IPS-11a (cell line): ENCODE data around the gene APOA1.

Experiments used
- H3K4me3 ChIP-seq: one replicate; pipeline ENCODE4 v1.5.1; 2013; ENCODE audit warnings: low read depth, low read length, control low read depth

APOA1 gene

GRCh38 chr11:116837231-116838091, at the start of gene APOA1:
TSS of gene APOA1 (minus strand) at chr11:116837622. CDS start at chr11:116837387, 235 bp downstream.
- no peak within 1 kb of the TSS for H3K4me3 ChIP-seq

DNA sequence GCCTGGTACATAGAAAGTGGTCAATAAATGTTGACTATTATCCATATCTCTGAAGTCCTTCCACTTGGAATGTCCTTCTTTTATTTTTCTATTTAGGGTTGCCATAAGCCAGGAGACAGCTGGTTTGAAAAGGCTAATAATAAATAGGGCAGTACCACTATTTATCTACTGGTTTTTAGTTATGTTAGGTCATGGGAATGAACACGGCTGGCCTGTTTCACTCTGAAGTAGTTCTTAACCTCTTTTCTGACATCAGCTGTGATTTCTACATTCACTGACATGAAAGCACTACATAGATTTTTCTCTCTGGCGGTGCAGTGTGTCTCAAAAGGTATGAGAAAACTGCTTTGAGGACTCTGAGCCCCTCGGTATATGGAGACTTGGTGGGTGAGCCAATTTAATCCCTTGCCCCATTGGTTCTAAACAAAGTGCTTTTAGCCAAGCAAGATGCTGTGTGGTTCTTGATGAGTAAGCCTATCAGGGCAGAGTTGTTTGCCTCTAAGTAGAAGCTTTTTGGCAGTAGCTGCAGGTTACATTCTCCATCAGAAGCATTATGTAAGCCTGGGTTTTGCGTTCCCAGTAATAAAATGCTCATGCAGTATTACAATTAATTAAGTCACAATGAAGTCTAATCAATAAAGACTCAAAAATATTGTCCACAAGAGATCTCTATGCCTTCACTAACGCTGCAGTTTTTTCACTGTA, 48.7 kb upstream of the APOA1 start:
- no peak overlapping the region for H3K4me3 ChIP-seq

GRCh38 chr11:116882386-116882785, 45.0 kb upstream of the APOA1 start:
- H3K4me3 ChIP-seq: no peak overlapping the region

- no peak overlapping the region for H3K4me3 ChIP-seq
Measured at GRCh38 chr11:116881143-116881542, 43.7 kb upstream of the APOA1 start.

DNA sequence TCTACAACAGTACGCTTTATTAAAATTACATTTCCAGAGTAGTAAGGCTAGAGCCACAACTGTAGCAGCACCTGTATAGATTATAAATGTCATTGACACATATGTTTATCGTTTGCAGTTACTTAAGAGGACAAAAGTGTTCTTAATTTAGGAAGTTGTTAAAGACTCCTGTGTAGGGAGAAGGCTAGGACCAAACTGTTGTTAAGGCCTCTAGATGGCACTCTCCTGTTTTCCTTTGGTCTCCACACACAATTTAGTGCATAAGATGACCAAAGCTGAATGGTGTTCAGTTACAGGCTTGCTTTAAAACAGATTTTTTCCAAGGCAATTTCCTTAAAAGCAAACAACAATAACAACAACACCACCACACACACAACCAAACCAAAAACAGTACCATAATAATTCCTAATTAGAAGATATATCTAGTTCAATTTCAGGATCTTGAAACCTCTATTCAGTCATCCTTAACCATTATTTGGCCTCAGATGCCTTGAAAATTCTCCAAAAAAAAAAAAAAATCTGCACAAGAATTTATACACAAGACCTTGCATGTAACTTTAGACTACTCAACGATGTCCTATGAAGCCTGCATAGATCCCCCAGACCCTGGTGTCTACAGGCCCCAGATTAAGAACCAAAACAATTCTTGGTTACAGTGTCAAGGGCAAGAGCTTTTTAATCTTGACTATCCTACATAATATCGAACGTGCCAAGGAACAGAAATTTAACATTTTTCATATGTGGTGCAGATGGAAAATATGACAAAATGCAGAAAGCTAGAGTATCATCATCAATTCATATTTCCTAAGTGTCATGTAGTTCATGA, 42.6 kb upstream of the APOA1 start:
- H3K4me3 ChIP-seq: no peak overlapping the region

DNA sequence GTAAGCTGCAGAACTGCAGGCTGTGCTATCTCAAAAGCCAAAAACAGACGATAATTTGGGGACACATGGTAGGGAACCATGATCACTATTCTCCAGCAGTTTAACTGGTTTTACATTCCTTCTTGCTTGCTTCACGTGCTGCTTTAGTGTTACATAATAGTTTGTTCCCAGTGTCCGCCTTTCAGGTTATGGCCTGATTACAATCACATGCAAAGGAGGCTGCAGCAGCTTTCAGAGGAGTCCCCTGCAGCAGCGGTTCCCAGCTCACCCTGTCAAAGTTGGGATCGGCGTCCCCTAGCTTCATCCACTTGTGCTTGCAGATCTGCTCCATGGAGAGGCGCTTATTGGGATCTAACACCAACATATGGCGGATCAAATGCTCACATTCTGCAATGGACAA, 39.2 kb upstream of the APOA1 start:
- H3K4me3 ChIP-seq: no peak overlapping the region

GRCh38 chr11:116875194-116875593, 37.8 kb upstream of the APOA1 start:
- no peak overlapping the region for H3K4me3 ChIP-seq

GRCh38 chr11:116874251-116874650, 36.8 kb upstream of the APOA1 start:
- no peak overlapping the region for H3K4me3 ChIP-seq

GRCh38 chr11:116873381-116873780, 36.0 kb upstream of the APOA1 start:
- no peak overlapping the region for H3K4me3 ChIP-seq

- no peak overlapping the region for H3K4me3 ChIP-seq
Measured at GRCh38 chr11:116871248-116871647, 33.8 kb upstream of the APOA1 start.

- no peak overlapping the region for H3K4me3 ChIP-seq
Measured at GRCh38 chr11:116870054-116870453, 32.6 kb upstream of the APOA1 start.

- H3K4me3 ChIP-seq: no peak overlapping the region
Measured at GRCh38 chr11:116869610-116870009, 32.2 kb upstream of the APOA1 start.

DNA sequence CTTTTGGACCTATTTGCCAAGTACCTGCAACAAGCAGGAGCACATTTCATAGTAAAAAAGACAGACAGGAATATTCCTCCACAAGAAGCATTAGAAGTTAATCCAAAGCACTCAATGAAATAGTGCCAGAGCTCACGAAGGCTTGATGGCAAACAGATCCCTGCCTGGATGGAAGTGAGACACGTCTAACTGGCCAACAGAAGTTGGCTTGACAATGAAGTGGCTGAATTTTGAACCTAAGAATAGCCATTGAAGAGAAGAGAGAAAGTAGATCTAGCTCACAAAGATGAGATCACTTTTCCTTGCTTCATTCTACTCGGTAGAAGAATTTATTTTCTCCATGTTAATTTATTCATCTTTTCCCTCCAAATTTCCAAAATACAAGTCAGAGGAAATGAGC, 30.6 kb upstream of the APOA1 start:
- H3K4me3 ChIP-seq: no peak overlapping the region

GRCh38 chr11:116867619-116868018, 30.2 kb upstream of the APOA1 start:
- H3K4me3 ChIP-seq: no peak overlapping the region

DNA sequence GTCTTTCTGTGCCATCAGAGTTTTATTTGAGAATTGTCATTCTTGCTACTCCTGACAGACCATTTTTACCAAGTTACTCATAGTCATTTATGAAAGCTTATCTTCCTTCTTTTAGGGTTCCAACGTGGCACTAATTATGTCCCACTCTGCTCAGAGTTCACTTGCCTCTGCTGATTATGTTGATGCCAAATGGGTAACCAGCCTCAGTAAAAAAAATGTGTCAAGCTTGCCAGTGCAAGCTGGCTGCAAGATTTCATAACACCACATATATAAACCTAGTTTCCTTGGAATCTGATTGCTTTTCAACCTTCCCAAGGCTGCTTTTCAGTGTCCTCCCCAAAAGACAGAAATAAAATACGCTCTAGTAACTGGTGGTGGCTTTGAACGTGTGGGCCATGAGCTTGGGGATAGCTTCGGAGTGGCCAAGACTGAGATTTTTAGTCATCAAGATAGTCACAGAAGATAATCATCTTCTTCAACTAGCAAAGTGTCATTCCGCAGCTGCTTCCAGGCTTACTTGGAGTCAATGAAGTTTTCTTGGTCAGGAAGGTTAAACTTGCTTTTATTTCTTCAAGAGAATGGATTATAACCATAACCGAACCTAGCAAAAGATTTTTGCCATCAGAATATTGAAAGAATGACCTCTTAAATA, 29.5 kb upstream of the APOA1 start:
- no peak overlapping the region for H3K4me3 ChIP-seq

DNA sequence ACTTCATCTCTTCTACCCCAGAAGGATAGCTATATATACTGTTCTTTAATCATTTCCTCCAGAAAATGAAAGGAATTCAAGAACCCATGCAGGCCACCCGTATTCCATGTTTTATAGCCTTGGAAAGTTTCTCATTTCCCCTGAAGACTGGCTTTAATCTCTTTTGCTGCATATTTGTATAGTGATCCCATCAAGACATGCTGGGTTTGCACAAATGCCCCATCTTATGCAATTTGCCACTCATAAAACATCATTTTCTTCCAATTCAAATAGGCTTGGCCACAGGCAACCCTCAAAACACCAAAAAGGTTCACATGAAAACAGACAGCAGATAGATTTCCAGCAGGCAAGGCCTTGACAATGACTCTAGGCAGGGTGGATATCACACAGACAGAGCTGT, 28.3 kb upstream of the APOA1 start:
- no peak overlapping the region for H3K4me3 ChIP-seq

DNA sequence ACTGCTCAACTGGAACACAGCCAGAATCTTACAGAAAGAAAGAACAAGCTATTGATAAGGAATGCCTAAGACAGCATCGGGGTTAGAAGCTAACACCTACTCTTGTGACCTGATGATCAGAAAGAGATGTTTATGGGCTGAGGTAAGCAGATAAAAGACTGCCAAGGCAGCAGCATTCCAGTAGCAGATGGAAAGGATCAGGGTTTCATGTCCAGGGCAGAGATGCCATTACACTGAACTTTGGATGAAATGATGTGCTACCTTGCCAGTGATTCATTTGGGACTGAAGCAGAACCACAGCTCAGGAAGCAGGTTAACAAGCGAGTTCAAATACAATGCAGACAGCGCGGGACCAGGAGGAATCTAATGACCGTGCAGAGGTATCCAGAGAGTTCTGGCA, 27.1 kb upstream of the APOA1 start:
- H3K4me3 ChIP-seq: no peak overlapping the region

DNA sequence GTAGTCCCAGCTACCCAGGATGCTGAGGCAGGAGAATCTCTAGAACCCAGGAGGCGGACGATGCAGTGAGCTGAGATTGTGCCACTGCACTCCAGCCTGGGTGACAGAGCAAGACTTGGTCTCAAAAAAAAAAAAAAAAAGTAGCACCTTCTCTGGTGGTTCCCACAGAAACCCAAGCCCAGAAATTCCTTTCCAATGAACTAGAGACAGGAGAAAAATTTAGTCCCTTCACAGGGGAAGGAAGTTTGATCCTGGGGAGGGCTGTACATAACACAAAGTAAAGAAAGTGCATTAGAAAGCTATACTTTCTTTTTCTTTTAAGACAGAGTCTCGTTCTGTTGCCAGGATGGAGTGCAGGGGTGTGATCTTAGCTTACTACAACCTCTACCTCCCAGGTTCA, 25.5 kb upstream of the APOA1 start:
- no peak overlapping the region for H3K4me3 ChIP-seq

DNA sequence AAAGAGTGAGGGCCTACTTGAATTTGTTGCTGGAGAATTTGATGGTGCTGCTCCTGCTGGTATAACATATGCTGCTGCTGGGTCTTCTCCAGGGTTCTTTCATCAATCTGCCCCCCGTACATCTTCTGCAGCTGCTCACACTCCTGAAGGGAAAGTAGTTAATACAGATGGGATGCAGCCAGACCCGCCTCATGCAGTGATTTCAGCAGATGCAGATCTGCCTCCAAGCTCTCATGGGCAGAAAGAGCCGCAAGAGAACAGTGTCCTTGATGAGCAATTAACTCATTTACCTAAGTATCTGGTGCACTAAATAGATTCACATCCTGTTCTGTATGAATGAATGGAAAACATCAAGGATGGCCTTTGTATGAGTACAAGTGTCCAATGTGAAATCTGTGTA, 24.8 kb upstream of the APOA1 start:
- H3K4me3 ChIP-seq: no peak overlapping the region

- no peak overlapping the region for H3K4me3 ChIP-seq
Measured at GRCh38 chr11:116861539-116861938, 24.1 kb upstream of the APOA1 start.

DNA sequence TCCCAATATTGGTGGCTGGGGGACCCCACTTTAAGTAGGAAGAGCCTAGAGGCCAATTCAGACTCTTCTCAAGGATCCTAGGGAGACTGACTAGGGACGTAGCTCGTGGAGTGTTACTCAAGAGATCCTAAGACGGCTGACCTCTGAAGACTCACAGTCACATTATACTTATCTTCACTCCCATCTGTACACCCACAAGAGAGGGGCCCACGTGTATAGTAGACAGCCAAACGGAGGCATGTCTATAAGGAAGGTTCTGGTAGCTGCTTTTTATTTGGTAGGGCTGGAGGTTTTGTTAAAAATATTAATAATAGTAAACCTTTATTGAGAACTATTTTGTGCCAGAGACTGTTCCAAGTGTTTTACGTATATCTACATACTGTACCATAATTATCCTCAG, 22.9 kb upstream of the APOA1 start:
- H3K4me3 ChIP-seq: no peak overlapping the region
